Mesenteric fat pad (tissue), 1 donor: ENCODE data around the gene UGT2A2. TPM values are rescaled to one million over a fixed set of nuclear protein-coding genes. Genes with fewer than 3 reads are reported as not detected.
"Not testable (repeated sequence)": the region's sequence is repeated elsewhere in the genome, so short reads cannot be mapped to it uniquely, and the experiment has no call there.

ENCODE experiments used
- DNase-seq: peaks from one replicate; pipeline ENCODE4 v3.0.0-alpha.2; 2020; ENCODE audit warnings: low spot score
- long read RNA-seq: library from polyadenylated mRNA; unstranded; transcript quantifications from one replicate; pipeline ENCODE4 v2.0.0, GENCODE V29; 2020
- total RNA-seq: library from RNA; stranded (reverse); fragmentation: NEBNext Ultra II Directional; extraction: Animal tissue kit (Norgen Biotek cat#: 25700); gene quantifications from one replicate; pipeline ENCODE4 v1.2.1, GENCODE V29; 2021
- donor health status: DM: yes; HTN: yes; CAD: no.

Gene UGT2A2
- not detected for total RNA-seq
- long read RNA-seq, result 0 reads

- DNase-seq, result no peak
Observed at GRCh38 chr4:69639542-69639941, at the start of gene UGT2A2. Gene UGT2A2, minus strand, starts transcription at chr4:69639642. Its CDS starts 2 bp downstream, at chr4:69639640.

DNA sequence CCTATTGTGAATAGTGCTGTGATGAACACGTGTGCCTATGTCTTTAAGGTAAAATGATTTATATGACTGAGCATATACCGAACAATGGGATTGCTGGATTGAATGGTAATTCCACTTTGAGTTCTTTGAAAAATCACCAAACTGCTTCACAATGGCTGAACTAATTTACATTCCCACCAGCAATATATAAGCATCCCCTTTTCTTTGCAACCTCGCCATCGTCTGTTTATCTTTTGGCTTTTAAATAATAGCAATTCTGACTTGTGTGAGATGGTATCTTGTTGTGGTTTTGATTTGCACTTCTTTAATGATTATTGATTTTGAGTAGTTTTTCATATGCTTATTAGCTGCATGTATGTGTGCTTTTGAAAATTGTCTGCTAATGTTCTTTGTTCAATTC lies 45.4 kb upstream of the UGT2A2 start:
- no peak for DNase-seq

GRCh38 chr4:69668680-69669079 lies 29.2 kb upstream of the UGT2A2 start:
- no peak for DNase-seq

GRCh38 chr4:69664009-69664408 lies 24.6 kb upstream of the UGT2A2 start:
- not testable (repeated sequence) for DNase-seq

GRCh38 chr4:69661130-69661803 lies 21.8 kb upstream of the UGT2A2 start:
- not testable (repeated sequence) for DNase-seq

DNA sequence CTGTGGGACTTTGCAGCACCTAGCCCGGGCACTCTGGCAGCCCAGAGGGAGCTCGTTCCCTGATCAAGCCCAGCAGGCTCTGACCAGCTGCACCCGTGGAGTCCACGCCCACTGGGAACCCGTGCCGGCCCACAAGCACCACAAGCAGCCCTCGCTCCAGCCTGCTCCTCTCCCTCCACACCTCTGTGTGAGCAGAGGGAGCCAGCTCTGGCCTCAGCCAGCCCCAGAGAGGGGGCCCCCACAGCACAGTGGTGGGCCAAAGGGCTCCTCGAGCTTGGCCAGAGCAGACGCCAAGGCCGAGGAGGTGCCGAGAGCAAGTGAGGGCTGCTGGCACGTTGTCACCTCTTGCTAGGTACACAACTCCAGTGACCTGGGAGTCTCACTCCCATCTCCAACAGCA lies 18.7 kb upstream of the UGT2A2 start:
- DNase-seq, result no peak

DNA sequence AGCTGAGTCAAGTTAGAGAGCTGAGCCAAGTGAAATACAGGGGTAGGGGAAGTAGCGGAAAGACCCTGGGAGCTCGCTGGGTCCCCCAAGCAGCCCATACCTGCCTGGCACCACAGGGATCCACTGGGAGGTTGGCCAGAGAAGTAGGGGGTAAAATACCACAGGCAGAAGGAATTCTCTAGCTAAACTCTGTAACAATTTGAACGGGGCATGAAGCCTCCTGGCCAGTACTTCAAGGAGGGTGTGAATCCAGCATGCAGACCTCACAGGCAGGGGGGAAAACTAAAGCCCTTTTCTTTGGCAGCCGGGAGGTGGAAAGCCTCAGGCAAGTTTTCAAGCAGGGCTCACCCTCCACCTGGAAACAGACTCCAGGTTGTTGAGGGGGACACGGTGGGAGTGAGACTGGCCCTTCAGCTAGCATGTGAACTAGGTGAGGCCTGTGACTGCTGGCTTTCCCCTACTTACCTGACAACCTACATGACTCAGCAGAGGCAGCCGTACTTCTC lies 17.3 kb upstream of the UGT2A2 start:
- DNase-seq, result no peak

DNA sequence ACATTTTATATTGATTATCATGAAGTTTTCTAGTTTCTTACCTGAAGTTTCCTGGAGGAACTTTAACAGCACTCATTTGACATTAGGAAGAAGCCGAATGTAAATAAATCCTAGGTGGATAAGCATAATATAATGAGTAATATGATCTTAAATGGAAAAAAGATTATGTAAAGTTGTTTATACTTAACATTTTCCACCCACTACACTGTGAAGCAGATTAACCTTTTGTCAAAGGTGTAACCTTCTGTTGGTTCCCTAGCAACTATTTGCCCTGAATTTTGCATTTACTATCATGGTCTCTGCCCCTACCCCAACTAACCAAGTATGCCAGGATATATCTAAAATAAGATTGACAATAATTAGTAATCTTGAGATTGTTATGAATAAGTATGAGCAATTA lies 13.7 kb upstream of the UGT2A2 start, which contains the start of gene UGT2A1:
Gene UGT2A1 (minus strand): TSS at position 101 of the 400 bp plus-strand sequence. CDS start 5,603 bp downstream, outside the sequence.
- DNase-seq, result no peak

DNA sequence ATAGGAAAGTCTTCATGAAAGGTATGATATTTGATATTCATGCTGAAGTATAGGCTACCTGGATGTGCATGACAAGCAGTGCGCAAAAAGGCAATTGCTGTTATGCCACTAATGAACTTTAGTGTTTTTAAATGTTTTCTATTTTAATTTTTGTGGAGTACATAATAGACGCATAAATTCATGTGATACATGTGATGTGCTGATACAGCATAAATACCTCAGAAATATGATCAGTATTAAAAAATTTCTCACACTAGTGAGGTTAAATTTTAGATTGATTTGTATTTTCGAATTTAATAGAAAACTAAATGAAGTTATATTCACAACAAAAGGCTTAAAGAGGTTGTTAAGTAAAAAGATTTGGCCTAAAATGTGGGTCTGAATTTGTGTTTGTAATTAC lies 11.4 kb upstream of the UGT2A2 start:
- DNase-seq, result no peak

GRCh38 chr4:69649629-69650028 lies 10.2 kb upstream of the UGT2A2 start:
- DNase-seq, result no peak

- DNase-seq, result no peak
Observed at GRCh38 chr4:69649207-69649606, 9.8 kb upstream of the UGT2A2 start.

DNA sequence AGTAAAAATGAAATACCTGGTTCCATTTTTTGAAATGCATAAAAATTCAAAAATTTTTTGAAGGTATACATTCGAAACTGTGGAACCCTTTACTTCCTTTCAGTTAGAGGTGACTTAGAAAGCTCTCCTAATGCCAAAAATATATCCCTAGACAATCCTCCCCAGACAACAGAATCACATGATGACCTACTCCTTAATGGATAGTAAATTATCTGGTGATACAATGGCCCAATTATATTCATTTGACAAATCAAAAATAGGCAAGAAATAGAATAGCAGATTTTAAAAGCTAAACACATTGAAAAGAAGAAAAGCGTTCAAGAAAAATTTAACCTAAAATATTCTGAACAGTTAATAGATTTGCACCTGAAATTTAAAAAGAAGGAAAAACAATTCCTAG lies 3.5 kb upstream of the UGT2A2 start:
- DNase-seq, result no peak

DNA sequence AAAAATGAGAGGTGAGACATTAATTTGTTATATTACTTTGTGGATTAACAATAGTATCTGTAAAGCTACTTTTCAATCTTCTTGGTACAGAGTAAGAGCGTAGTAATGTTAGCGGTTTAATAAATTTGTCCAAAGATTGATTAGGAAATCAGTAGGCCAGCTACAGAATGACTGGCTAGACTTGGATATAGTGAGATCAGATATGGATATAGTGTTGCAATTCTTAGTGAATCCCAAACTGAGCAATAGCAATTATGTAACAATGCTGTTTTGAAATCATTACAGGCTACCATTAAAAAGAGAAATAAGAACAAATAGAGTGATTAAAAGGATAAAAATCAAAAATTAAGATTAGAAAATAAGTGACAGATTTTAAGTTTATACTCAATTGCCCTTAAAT lies 847 bp upstream of the UGT2A2 start:
- DNase-seq, result no peak

DNA sequence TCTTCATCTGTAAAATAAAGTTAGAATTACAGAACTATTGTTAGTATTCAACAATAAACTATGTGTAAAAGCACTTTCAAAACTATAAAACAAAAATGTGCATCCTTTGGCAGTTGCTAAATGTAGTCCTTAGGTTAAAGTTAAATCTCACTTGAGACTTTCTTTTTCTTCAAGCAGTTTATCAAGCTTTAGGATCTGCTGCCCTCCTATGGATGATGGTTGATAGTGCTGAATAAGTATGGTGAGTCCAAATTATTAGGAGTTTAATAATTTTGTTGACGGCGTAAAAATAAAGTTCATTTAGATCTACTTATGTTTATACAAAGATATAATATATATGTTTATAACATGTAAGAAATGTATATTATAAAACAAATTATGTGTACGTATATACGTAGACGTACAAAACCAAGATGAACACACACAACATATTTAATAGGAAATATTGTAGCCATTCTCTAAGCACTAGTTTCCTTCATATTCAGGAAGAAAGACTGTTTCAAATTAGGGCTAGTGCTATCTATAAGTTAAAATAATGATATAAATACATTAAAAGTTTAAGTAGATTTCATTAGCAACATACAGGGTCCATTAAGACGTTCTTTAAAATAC lies 22.3 kb downstream of the UGT2A2 start:
- no peak for DNase-seq

GRCh38 chr4:69610484-69610883 lies 29.0 kb downstream of the UGT2A2 start:
- DNase-seq, result no peak

DNA sequence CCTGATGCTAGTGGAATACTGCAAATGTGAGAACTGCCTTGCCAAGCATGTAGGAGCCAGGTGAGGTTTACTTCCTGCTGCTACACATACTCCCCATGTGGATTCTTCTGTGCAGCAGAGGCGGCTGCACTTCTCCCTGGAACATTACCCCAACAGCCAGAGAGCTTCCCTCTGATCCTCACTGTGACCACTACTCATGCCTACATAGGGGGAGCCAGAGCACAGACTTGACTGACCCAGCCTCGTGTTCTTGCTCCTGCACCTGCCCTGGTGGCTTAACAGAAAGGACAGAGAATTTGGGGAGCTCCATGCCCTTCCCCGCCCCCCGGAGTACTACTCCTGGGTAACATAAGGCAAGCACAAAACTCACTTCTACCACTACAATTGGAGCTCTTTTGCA lies 38.4 kb downstream of the UGT2A2 start:
- no peak for DNase-seq

- DNase-seq, result no peak
Observed at GRCh38 chr4:69600013-69600412, 39.4 kb downstream of the UGT2A2 start.

DNA sequence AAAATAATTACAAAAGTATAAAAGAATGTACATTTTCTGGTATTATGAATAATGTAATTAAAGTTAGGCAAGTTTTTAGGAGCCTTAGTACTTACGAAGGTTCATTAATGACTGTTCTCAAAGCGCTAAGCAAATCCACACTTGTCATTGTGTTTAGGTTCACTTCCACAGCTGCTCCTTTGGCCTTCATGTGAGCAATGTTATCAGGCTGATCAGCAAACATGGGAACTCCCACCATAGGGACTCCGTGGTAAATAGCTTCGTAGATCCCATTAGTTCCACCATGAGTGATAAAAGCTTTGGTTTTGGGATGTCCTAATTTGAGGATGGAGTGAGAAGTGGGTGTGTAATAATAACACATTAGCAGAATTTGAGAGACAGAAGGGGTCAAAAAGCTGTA lies 45.1 kb downstream of the UGT2A2 start:
- no peak for DNase-seq

- no peak for DNase-seq
Observed at GRCh38 chr4:69591364-69591763, 48.1 kb downstream of the UGT2A2 start.

GRCh38 chr4:69589884-69590283 lies 49.6 kb downstream of the UGT2A2 start:
- DNase-seq, result no peak

GRCh38 chr4:69584135-69584534 lies 55.3 kb downstream of the UGT2A2 start:
- no peak for DNase-seq

- no peak for DNase-seq
Observed at GRCh38 chr4:69583543-69583942, 55.9 kb downstream of the UGT2A2 start.

- no peak for DNase-seq
Observed at GRCh38 chr4:69577245-69577644, 62.2 kb downstream of the UGT2A2 start.
